HCT116 (cell line): ENCODE data around the gene PI16. TPM values are rescaled to one million over a fixed set of nuclear protein-coding genes. Genes with fewer than 3 reads are reported as not detected.
A peak's percentile ranks its signal among the peaks of the same experiment; 100 is the strongest.

Experiments
- CEBPB ChIP-seq: IDR thresholded peaks from 2 replicates; pipeline ENCODE4 v1.6.1; 2012; ENCODE audit warnings: low read depth
- EZH2 ChIP-seq: fragments of 200-600 bp; sonication (generic); IDR thresholded peaks from 2 replicates; pipeline ENCODE4 v1.6.1; 2017; ENCODE audit warnings: antibody characterized with exemption, mixed run types
- FOSL1 ChIP-seq: IDR thresholded peaks from 2 replicates; pipeline ENCODE4 v1.6.1; 2012; ENCODE audit warnings: low read depth
- POLR2AphosphoS5 ChIP-seq: IDR thresholded peaks from 2 replicates; pipeline ENCODE4 v1.6.1; 2011; ENCODE audit warnings: mild to moderate bottlenecking, low read depth, low read length, moderate library complexity
- SIN3A ChIP-seq: IDR thresholded peaks from 2 replicates; pipeline ENCODE4 v1.6.1; 2012; ENCODE audit warnings: low read depth
- SP1 ChIP-seq: IDR thresholded peaks from 2 replicates; pipeline ENCODE4 v1.6.1; 2012; ENCODE audit warnings: low read depth
- SRF ChIP-seq: IDR thresholded peaks from 2 replicates; pipeline ENCODE4 v1.6.1; 2012; ENCODE audit warnings: low read depth
- YY1 ChIP-seq: IDR thresholded peaks from 2 replicates; pipeline ENCODE4 v1.6.1; 2011; ENCODE audit warnings: low read length, low read depth, moderate library complexity, mild to moderate bottlenecking; ENCODE audit not compliant: insufficient replicate concordance; ENCODE audit errors: extremely low read depth
- ZNF274 ChIP-seq: fragments of 200-500 bp; sonication (Bioruptor generic); IDR thresholded peaks from 2 replicates; pipeline ENCODE4 v1.6.1; 2014; ENCODE audit warnings: mild to moderate bottlenecking, low read depth, low read length, inconsistent platforms
- total RNA-seq: library from RNA; stranded (reverse); gene quantifications from one replicate; pipeline ENCODE4 v1.2.1, GENCODE V29; 2021; ENCODE audit not compliant: unreplicated experiment
- TF ChIP-seq, protein P1 (sequence below), 3 experiments: fragments of 200-600 bp in 1 of 3; sonication (generic) in 1 of 3; IDR thresholded peaks in 2 of 3; conservative IDR thresholded peaks in 1 of 3; 2 replicates each; pipeline ENCODE4 v1.5.1; 2012 to 2017; ENCODE audit warnings: low read depth in 2 of 3, low read length in 2 of 3, antibody characterized with exemption in 1 of 3, borderline replicate concordance in 1 of 3, control low read depth in 1 of 3, mild to moderate bottlenecking in 1 of 3, mixed read lengths in 1 of 3, mixed run types in 1 of 3, moderate library complexity in 1 of 3; ENCODE audit not compliant: insufficient read depth in 1 of 3
- TF ChIP-seq, protein P2 (sequence below): IDR thresholded peaks from 2 replicates; pipeline ENCODE4 v1.6.1; 2012
- TF ChIP-seq, protein P3 (sequence below): IDR thresholded peaks from 2 replicates; pipeline ENCODE4 v1.6.1; 2012

PI16 gene
- total RNA-seq, 1 experiment from 2014 or later = 0.59 TPM

DNA sequence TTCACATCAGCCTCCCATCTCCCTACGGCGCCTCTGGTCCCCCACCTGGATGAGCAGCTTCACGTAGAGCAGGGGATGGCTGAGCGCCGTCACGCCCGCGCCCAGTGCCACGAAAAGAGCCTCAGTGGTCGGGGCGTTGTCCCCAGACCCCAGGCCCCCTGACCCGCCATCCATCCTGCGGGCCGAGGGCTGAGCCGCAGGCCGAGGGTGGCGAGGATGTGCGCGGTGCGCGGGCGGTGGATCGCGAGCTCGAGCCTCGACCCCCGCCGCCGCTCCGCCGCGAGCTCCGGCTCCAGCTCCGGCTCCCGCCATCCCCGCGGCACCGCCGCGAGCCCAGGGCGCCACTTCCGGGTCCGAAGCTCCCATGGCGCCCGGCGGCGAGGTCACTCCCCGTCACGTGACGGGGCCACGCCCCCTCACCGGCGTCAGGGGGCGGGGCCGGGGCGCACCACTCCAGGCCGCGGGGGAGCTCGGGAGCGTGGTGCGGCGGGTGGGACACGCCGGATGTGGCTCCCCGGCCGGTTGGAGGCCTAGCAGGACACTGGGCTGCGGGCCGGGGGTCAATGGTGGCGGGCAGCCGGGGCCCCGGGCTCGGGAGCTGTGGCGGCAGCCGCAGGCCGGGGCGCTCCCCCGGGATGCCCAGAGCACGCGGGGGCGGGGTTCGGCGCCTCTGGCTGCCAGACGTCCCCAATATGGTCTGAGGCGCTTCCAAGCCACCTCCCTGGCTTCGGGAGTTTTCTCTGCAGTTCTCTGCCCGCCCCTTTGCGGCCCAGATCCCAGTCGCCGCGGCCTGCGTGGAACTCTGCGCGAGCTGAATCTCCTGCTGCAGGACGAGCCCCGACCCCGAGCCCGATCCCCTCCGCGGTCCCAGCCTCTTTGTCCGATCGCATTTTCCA, 31.5 kb downstream of the PI16 start, which contains the start of gene MTCH1 (continued):
- no peak for TF ChIP-seq ZNF274
- TF ChIP-seq, protein P1, sequence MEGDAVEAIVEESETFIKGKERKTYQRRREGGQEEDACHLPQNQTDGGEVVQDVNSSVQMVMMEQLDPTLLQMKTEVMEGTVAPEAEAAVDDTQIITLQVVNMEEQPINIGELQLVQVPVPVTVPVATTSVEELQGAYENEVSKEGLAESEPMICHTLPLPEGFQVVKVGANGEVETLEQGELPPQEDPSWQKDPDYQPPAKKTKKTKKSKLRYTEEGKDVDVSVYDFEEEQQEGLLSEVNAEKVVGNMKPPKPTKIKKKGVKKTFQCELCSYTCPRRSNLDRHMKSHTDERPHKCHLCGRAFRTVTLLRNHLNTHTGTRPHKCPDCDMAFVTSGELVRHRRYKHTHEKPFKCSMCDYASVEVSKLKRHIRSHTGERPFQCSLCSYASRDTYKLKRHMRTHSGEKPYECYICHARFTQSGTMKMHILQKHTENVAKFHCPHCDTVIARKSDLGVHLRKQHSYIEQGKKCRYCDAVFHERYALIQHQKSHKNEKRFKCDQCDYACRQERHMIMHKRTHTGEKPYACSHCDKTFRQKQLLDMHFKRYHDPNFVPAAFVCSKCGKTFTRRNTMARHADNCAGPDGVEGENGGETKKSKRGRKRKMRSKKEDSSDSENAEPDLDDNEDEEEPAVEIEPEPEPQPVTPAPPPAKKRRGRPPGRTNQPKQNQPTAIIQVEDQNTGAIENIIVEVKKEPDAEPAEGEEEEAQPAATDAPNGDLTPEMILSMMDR (IDR thresholded peaks at IDR 0.05 in 2 of 3, conservative IDR thresholded peaks at IDR 0.05 in 1 of 3; ENCODE audit: borderline replicate concordance in 1 of 3, insufficient read depth in 1 of 3, low read depth in 2 of 3, low read length in 2 of 3) = no peak
- TF ChIP-seq YY1 = peak; percentile 87
- no peak for TF ChIP-seq FOSL1
- peak; percentile 81 for TF ChIP-seq SIN3A
- peak; percentile 81 for TF ChIP-seq SRF
- peak; percentile 80 for TF ChIP-seq SP1
- no peak for TF ChIP-seq EZH2
- TF ChIP-seq POLR2AphosphoS5 = peak; percentile 91
- TF ChIP-seq, protein P2, sequence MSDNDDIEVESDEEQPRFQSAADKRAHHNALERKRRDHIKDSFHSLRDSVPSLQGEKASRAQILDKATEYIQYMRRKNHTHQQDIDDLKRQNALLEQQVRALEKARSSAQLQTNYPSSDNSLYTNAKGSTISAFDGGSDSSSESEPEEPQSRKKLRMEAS = peak; percentile 75
- TF ChIP-seq, protein P3, sequence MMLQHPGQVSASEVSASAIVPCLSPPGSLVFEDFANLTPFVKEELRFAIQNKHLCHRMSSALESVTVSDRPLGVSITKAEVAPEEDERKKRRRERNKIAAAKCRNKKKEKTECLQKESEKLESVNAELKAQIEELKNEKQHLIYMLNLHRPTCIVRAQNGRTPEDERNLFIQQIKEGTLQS = no peak
- TF ChIP-seq CEBPB = no peak
- TF ChIP-seq, all 23 proteins: peak for 12
